H9 (cell line): ENCODE results near the gene TARM1. TPM values are rescaled to one million over a fixed set of nuclear protein-coding genes. Genes with fewer than 3 reads are reported as not detected.

Experiments used
- DNase-seq: peaks from one replicate; pipeline ENCODE4 v3.0.0-alpha.2; 2017
- H2AFZ ChIP-seq: one replicate; pipeline ENCODE4 v1.6.1; 2013; ENCODE audit warnings: mild to moderate bottlenecking, low read length, control low read depth, moderate library complexity
- H2AK5ac ChIP-seq: 2 replicates; pipeline ENCODE4 v1.6.1; 2013; ENCODE audit warnings: low read length, control low read depth, mixed read lengths; ENCODE audit not compliant: insufficient read length
- H2BK120ac ChIP-seq: one replicate; pipeline ENCODE4 v1.6.1; 2013; ENCODE audit warnings: low read depth, mild to moderate bottlenecking, low read length, control low read depth, inconsistent platforms; ENCODE audit not compliant: poor library complexity, severe bottlenecking
- H2BK12ac ChIP-seq: 2 replicates; pipeline ENCODE4 v1.6.1; 2013; ENCODE audit warnings: low read length, control low read depth, mixed read lengths, low read depth; ENCODE audit not compliant: insufficient read length
- H2BK15ac ChIP-seq: 2 replicates; pipeline ENCODE4 v1.6.1; 2013; ENCODE audit warnings: low read depth, low read length, control low read depth
- H2BK20ac ChIP-seq: one replicate; pipeline ENCODE4 v1.6.1; 2013; ENCODE audit warnings: low read depth, mild to moderate bottlenecking, low read length, control low read depth, inconsistent platforms; ENCODE audit not compliant: poor library complexity, severe bottlenecking
- H2BK5ac ChIP-seq: 2 replicates; pipeline ENCODE4 v1.6.1; 2013; ENCODE audit warnings: low read length, control low read depth, mixed read lengths; ENCODE audit not compliant: insufficient read length
- H3K14ac ChIP-seq: 2 replicates; pipeline ENCODE4 v1.6.1; 2013; ENCODE audit warnings: low read length, control low read depth; ENCODE audit not compliant: insufficient read depth
- H3K18ac ChIP-seq: 2 replicates; pipeline ENCODE4 v1.6.1; 2013; ENCODE audit warnings: low read depth, mild to moderate bottlenecking, mixed read lengths, low read length, control low read depth; ENCODE audit not compliant: insufficient read length
- H3K23ac ChIP-seq: 2 replicates; pipeline ENCODE4 v1.6.1; 2013; ENCODE audit warnings: low read length, control low read depth, mixed read lengths, low read depth; ENCODE audit not compliant: insufficient read length
- H3K23me2 ChIP-seq: 2 replicates; pipeline ENCODE4 v1.6.1; 2013; ENCODE audit warnings: low read depth, mild to moderate bottlenecking, mixed read lengths, low read length, control low read depth; ENCODE audit not compliant: insufficient read length, poor library complexity, severe bottlenecking
- H3K27ac ChIP-seq: 2 replicates; pipeline ENCODE4 v1.5.1; 2013; ENCODE audit warnings: low read length, control low read depth, mixed read lengths, low read depth; ENCODE audit not compliant: insufficient read length
- H3K27me3 ChIP-seq: 2 replicates; pipeline ENCODE4 v1.6.1; 2013; ENCODE audit warnings: low read length, control low read depth, inconsistent platforms; ENCODE audit not compliant: insufficient read depth
- H3K4ac ChIP-seq: 2 replicates; pipeline ENCODE4 v1.6.1; 2013; ENCODE audit warnings: low read depth, mild to moderate bottlenecking, control low read depth, inconsistent platforms, low read length, moderate library complexity
- H3K4me1 ChIP-seq: 2 replicates; pipeline ENCODE4 v1.6.1; 2013; ENCODE audit warnings: low read length, control low read depth, inconsistent platforms; ENCODE audit not compliant: insufficient read depth
- H3K4me2 ChIP-seq: 2 replicates; pipeline ENCODE4 v1.6.1; 2013; ENCODE audit warnings: low read length, control low read depth, mixed read lengths; ENCODE audit not compliant: insufficient read length, insufficient read depth
- H3K56ac ChIP-seq: 2 replicates; pipeline ENCODE4 v1.6.1; 2013; ENCODE audit warnings: low read depth, mild to moderate bottlenecking, mixed read lengths, low read length, control low read depth; ENCODE audit not compliant: insufficient read length
- H3K79me1 ChIP-seq: 2 replicates; pipeline ENCODE4 v1.6.1; 2013; ENCODE audit warnings: low read depth, mild to moderate bottlenecking, moderate library complexity, low read length, control low read depth, inconsistent platforms; ENCODE audit not compliant: insufficient read depth, poor library complexity, severe bottlenecking
- H3K79me2 ChIP-seq: 2 replicates; pipeline ENCODE4 v1.6.1; 2013; ENCODE audit warnings: low read length, control low read depth, inconsistent platforms; ENCODE audit not compliant: insufficient read depth
- H3K9ac ChIP-seq: 2 replicates; pipeline ENCODE4 v1.6.1; 2013; ENCODE audit warnings: low read length, control low read depth, mixed read lengths; ENCODE audit not compliant: insufficient read length; ENCODE audit errors: extremely low read depth
- H3K9me3 ChIP-seq: one replicate; pipeline ENCODE4 v1.6.1; 2013; ENCODE audit warnings: low read depth, low read length, inconsistent platforms; ENCODE audit not compliant: control insufficient read depth
- H3T11ph ChIP-seq: one replicate; pipeline ENCODE4 v1.6.1; 2013; ENCODE audit warnings: mild to moderate bottlenecking, low read length, control low read depth, inconsistent platforms
- H4K20me1 ChIP-seq: one replicate; pipeline ENCODE4 v1.6.1; 2013; ENCODE audit not compliant: control insufficient read depth, insufficient read length, insufficient read depth
- H4K5ac ChIP-seq: 2 replicates; pipeline ENCODE4 v1.6.1; 2013; ENCODE audit warnings: low read depth, mild to moderate bottlenecking, mixed read lengths, low read length, control low read depth; ENCODE audit not compliant: insufficient read length
- H4K8ac ChIP-seq: replicated peaks from 2 replicates; pipeline ENCODE4 v1.6.1; 2013; ENCODE audit warnings: low read length, control low read depth, mixed read lengths, low read depth; ENCODE audit not compliant: insufficient read length
- H4K91ac ChIP-seq: 2 replicates; pipeline ENCODE4 v1.6.1; 2013; ENCODE audit warnings: low read depth, mild to moderate bottlenecking, moderate library complexity, mixed read lengths, low read length, control low read depth; ENCODE audit not compliant: insufficient read length
- H3K27ac Mint-ChIP-seq, 3 experiments: 2 replicates in 2 of 3; 3 replicates in 1 of 3; pipeline ENCODE4 v1.8.0; 2020 to 2021; ENCODE audit warnings: mixed read lengths in 3 of 3, mild to moderate bottlenecking in 1 of 3, moderate library complexity in 1 of 3
- H3K27me3 Mint-ChIP-seq: 2 replicates; pipeline ENCODE4 v1.8.0; 2021; ENCODE audit warnings: low read depth, mild to moderate bottlenecking, moderate library complexity, mixed read lengths
- H3K36me3 Mint-ChIP-seq, 3 experiments: 2 replicates in 2 of 3; 3 replicates in 1 of 3; pipeline ENCODE4 v1.8.0; 2020 to 2021; ENCODE audit warnings: low read depth in 3 of 3, mixed read lengths in 3 of 3; ENCODE audit not compliant: insufficient read depth in 1 of 3
- H3K4me1 Mint-ChIP-seq, 2 experiments: 2 replicates each; pipeline ENCODE4 v1.8.0; 2020; ENCODE audit warnings: mixed read lengths in 2 of 2
- H3K4me3 Mint-ChIP-seq, 2 experiments: 2 replicates in 1 of 2; 3 replicates in 1 of 2; pipeline ENCODE4 v1.8.0; 2020 to 2021; ENCODE audit warnings: mild to moderate bottlenecking in 2 of 2, mixed read lengths in 2 of 2, moderate library complexity in 1 of 2
- H3K9me3 Mint-ChIP-seq, 2 experiments: 2 replicates in 1 of 2; 3 replicates in 1 of 2; pipeline ENCODE4 v1.8.0; 2020; ENCODE audit warnings: mild to moderate bottlenecking in 2 of 2, mixed read lengths in 2 of 2, moderate library complexity in 1 of 2
- WGBS: extraction: QIAGEN DNeasy Blood & Tissue Kit; methylation state at CpG from one replicate; pipeline ENCODE4 v1.1.7; 2013; ENCODE audit warnings: missing lambda C conversion rate, low lambda C conversion rate, mixed read lengths; ENCODE audit not compliant: insufficient read length; ENCODE audit errors: extremely low coverage; 5-methylcytosine and 5-hydroxymethylcytosine counted together
- total RNA-seq: library from RNA; stranded (reverse); gene quantifications from 2 replicates; pipeline ENCODE4 v1.2.1, GENCODE V29; 2021
- TF ChIP-seq, protein P1 (sequence below): fragments of 200-600 bp; sonication (generic); conservative IDR thresholded peaks from 3 replicates; pipeline ENCODE4 v1.8.0; 2021; ENCODE audit warnings: antibody characterized with exemption, mild to moderate bottlenecking

The TARM1 gene
- total RNA-seq, 1 experiment from 2014 or later: not detected

DNA sequence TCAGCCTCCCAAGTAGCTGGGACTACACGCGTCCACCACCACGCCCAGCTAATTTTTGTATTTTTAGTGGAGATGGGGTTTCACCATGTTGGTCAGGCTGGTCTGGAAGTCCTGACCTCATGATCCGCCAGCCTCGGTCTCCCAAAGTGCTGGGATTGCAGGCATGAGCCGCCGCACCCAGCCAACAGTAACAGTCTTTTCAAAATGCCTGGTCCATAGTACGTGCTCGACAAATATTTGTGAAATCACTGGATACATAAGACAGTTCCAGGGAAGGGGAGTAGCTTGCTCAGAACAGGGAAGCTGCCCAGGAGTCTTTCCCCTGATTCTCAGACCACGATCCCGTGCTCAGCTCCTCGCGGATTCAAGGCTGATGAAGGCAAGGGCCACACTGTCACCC is 59.2 kb downstream of the TARM1 start:
- Histone ChIP-seq H3K23ac (no peak overlapping the region), H2BK12ac (no peak overlapping the region), H2AFZ (no peak overlapping the region), H3K79me1 (no peaks in the 10 kb centered on the region), H2BK15ac (no peak overlapping the region), H3K4ac (no peak overlapping the region), H4K5ac (no peak overlapping the region), H3K4me1 (no peaks in the 10 kb centered on the region), H3K4me2 (no peak overlapping the region), H4K20me1 (no peaks in the 10 kb centered on the region), H2BK5ac (no peak overlapping the region), H4K91ac (no peak overlapping the region), H2BK120ac (no peak overlapping the region), H3K27ac (no peak overlapping the region), H3K18ac (no peak overlapping the region), H3K56ac (no peak overlapping the region), H3K23me2 (no peaks in the 10 kb centered on the region), H2BK20ac (no peak overlapping the region), H3K9ac (no peak overlapping the region), H2AK5ac (no peak overlapping the region), H3T11ph (no peak overlapping the region), H3K27me3 (no peaks in the 10 kb centered on the region), H3K9me3 (no peaks in the 10 kb centered on the region), H3K79me2 (no peaks in the 10 kb centered on the region), H4K8ac (no peak overlapping the region), H3K14ac (no peak overlapping the region)
- Mint-ChIP-seq H3K4me3 (no peak overlapping the region), H3K27ac (no peak overlapping the region), H3K4me1 (peaks cover 11 to 12% of the 10 kb centered on the region in 2 experiments), H3K27me3 (peaks cover 15% of the 10 kb centered on the region), H3K9me3 (peaks cover 4 to 13% of the 10 kb centered on the region in 2 experiments; a peak in 4 of 5 replicates), H3K36me3 (peaks cover 0 to 3% (median 2%) of the 10 kb centered on the region in 3 experiments; a peak in 1 of 7 replicates)
- no CpG with 5 or more reads among the region's 13 CpGs for WGBS
- DNase-seq: no peak
- TF ChIP-seq, protein P1, sequence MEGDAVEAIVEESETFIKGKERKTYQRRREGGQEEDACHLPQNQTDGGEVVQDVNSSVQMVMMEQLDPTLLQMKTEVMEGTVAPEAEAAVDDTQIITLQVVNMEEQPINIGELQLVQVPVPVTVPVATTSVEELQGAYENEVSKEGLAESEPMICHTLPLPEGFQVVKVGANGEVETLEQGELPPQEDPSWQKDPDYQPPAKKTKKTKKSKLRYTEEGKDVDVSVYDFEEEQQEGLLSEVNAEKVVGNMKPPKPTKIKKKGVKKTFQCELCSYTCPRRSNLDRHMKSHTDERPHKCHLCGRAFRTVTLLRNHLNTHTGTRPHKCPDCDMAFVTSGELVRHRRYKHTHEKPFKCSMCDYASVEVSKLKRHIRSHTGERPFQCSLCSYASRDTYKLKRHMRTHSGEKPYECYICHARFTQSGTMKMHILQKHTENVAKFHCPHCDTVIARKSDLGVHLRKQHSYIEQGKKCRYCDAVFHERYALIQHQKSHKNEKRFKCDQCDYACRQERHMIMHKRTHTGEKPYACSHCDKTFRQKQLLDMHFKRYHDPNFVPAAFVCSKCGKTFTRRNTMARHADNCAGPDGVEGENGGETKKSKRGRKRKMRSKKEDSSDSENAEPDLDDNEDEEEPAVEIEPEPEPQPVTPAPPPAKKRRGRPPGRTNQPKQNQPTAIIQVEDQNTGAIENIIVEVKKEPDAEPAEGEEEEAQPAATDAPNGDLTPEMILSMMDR: no peak
